Central memory CD8-positive, alpha-beta T cell (primary cell): ENCODE measurements around the gene AXIN1.
"Not testable (repeated sequence)": the region's sequence is repeated elsewhere in the genome, so short reads cannot be mapped to it uniquely, and the experiment has no call there.

ENCODE experiments used
- ATAC-seq: fragments of 150-1000 bp; cut with Tn5 transposase; replicated peaks from 2 replicates; pipeline ENCODE4 v1.10.0; 2022; ENCODE audit warnings: mild to moderate bottlenecking, moderate FRiP score, moderate number of reproducible peaks; ENCODE audit not compliant: poor library complexity, severe bottlenecking; ENCODE audit errors: extremely low read depth
- DNase-seq, 2 donors: peaks; one replicate each; pipeline ENCODE4 v3.0.0; 2021; ENCODE audit warnings: low spot score in 2 of 2
- H3K27ac Mint-ChIP-seq: one replicate; pipeline ENCODE4 v1.8.0; 2022; ENCODE audit warnings: low read depth, mild to moderate bottlenecking, moderate library complexity, mixed read lengths
- H3K27me3 Mint-ChIP-seq: one replicate; pipeline ENCODE4 v1.8.0; 2022; ENCODE audit warnings: mixed read lengths
- H3K36me3 Mint-ChIP-seq: one replicate; pipeline ENCODE4 v1.8.0; 2022; ENCODE audit warnings: mild to moderate bottlenecking, moderate library complexity, mixed read lengths; ENCODE audit not compliant: insufficient read depth
- H3K4me1 Mint-ChIP-seq: one replicate; pipeline ENCODE4 v1.8.0; 2022; ENCODE audit warnings: mixed read lengths
- H3K4me3 Mint-ChIP-seq: one replicate; pipeline ENCODE4 v1.8.0; 2022; ENCODE audit warnings: mild to moderate bottlenecking, moderate library complexity, mixed read lengths
- H3K9me3 Mint-ChIP-seq: one replicate; pipeline ENCODE4 v1.8.0; 2022; ENCODE audit warnings: mixed read lengths

The AXIN1 gene

DNA sequence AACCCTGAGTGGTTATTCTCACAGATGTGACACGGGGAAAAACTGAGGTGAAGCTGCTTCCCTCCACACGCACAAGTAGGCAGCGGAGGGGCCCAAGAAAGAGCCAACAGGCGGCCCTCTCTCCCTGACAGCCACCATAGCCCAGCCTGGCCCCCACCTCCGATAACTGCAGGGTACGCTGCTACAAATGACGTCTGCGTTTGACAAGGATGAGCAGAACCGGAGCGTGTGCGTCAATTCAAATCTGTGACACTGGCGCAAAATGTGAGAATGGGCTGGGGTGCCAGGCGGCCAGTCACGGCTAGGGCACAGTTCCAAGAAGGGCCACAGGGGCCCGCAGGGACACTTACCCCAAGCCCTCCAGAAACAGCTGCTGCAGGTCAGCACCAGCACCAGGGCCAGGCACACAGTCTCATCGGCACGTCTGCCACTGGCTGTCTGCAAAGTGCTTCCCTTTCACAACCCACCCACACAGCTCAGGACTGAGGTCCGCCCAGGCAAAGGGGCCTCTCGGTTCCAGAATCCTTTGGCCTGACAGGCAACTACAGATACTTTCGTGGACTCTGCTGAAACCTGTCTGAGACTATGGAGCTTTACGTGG, 14.4 kb downstream of the AXIN1 start:
- Mint-ChIP-seq H3K36me3 (peaks cover 10% of the 10 kb centered on the region), H3K9me3 (no peaks in the 10 kb centered on the region), H3K4me3 (peak overlapping the region; percentile 59), H3K27me3 (no peaks in the 10 kb centered on the region), H3K4me1 (peaks cover 61% of the 10 kb centered on the region), H3K27ac (no peak overlapping the region)
- DNase-seq, result no peak
- no peak for ATAC-seq

- Mint-ChIP-seq H3K4me3 (no peak overlapping the region), H3K9me3 (no peaks in the 10 kb centered on the region), H3K4me1 (peaks cover 58% of the 10 kb centered on the region), H3K27me3 (no peaks in the 10 kb centered on the region), H3K36me3 (peaks cover 5% of the 10 kb centered on the region), H3K27ac (no peak overlapping the region)
- no peak for ATAC-seq
- no peak for DNase-seq
These were observed 15.1 kb downstream of the AXIN1 start for GRCh38 chr16:337437-337836.

DNA sequence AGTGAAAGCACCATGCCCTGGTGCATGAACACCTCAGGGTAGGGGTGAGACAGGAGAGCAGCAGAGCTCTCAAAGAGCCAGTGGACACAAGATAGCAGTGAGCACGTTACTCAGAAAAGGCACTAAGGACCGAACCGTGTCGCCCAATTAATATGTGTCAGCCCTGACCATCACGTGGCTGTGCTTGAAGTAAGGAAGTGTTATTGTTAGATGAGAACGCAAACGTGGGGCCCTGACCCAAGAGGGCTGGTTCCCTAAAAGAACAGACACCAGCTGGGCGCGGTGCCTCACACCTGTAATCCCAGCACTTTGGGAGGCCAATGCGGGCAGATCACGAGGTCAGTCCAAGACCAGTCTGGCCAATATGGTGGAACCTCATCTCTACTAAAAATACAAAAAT, 16.3 kb downstream of the AXIN1 start:
- Mint-ChIP-seq H3K9me3 (no peaks in the 10 kb centered on the region), H3K4me1 (peaks cover 50% of the 10 kb centered on the region), H3K27me3 (no peaks in the 10 kb centered on the region), H3K36me3 (peaks cover 5% of the 10 kb centered on the region), H3K27ac (no peak overlapping the region), H3K4me3 (no peak overlapping the region)
- ATAC-seq (no peak), DNase-seq (no peak)

DNA sequence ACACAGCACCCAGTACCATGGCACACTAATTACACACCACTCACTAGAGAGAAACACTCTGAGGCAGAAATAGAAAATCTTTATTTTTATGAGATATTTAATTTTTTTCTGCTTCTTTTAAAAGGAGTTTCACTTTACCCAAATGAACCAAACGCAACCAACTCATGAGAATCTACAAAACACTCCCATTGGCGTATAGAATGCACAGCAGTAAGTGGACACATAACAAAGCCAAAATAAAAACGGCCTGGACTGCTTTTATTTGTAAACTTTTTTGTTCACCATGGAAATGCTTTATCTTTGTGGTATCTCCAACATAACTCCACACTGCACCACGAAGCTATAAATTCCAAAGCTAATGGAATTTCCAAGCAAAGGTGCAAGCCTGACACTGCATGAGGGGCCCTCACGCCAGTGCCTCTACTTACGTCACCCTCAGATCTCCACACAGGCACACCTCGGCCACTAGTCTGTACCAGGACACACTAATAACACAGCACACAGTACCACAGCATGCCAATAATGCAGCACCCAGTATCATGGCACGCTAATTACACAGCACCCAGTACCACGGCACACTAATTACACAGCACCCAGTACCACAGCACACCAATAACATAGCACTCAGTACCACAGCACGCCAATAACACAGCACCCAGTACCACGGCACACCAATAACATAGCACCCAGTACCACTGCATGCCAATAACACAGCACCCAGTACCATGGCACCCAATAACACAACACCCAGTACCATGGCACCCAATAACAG, 17.5 kb downstream of the AXIN1 start:
- H3K4me1 Mint-ChIP-seq, result peaks cover 55% of the 10 kb centered on the region
- not testable (repeated sequence) for H3K27me3 Mint-ChIP-seq

GRCh38 chr16:334164-334832, 18.2 kb downstream of the AXIN1 start:
- H3K4me1 Mint-ChIP-seq, result peaks cover 51% of the 10 kb centered on the region
- DNase-seq, ATAC-seq, H3K4me3 Mint-ChIP-seq, H3K27ac Mint-ChIP-seq, H3K9me3 Mint-ChIP-seq, H3K36me3 Mint-ChIP-seq, H3K27me3 Mint-ChIP-seq: not testable (repeated sequence)

More for the DNA sequence above, 17.5 kb downstream of the AXIN1 start:
- DNase-seq, H3K9me3 Mint-ChIP-seq, ATAC-seq, H3K4me3 Mint-ChIP-seq, H3K27ac Mint-ChIP-seq: not testable (repeated sequence)
- peaks cover 12% of the 10 kb centered on the region for H3K36me3 Mint-ChIP-seq

DNA sequence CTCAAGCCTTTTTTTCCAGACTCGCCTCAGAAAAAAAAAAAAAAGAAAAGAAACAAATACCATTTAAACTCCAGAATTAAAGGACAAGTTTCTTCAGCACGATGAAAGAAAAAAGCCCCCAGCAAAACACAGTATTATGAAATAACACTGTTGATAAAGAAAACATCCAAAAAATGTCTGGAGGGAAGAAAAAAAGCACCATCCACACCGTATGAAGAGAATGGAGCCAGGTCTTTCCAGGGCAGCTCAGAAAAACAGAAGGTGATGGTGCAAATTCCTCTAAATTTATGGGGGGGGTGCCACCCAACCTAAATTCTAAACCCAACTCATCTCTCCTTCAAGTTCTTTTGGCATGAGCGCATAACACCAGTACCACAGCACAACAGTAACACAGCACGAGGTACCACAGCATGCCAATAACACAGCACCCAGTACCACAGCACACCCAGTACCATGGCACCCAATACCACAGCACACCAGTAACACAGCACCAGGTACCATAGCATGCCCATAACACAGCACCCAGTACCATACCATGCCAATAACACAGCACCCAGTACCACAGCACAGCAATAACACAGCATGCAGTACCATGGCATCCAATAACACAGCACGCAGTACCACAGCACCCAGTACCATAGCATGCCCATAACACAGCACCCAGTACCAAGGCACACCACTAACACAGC, 19.0 kb downstream of the AXIN1 start:
- peaks cover 9% of the 10 kb centered on the region for H3K36me3 Mint-ChIP-seq
- no peaks in the 10 kb centered on the region for H3K27me3 Mint-ChIP-seq
- DNase-seq (no peak), ATAC-seq (no peak)
- no peak overlapping the region for H3K4me3 Mint-ChIP-seq
- H3K27ac Mint-ChIP-seq, result no peak overlapping the region
- H3K4me1 Mint-ChIP-seq, result peaks cover 46% of the 10 kb centered on the region
- H3K9me3 Mint-ChIP-seq, result no peaks in the 10 kb centered on the region

GRCh38 chr16:331181-331814, 21.2 kb downstream of the AXIN1 start:
- not testable (repeated sequence) for DNase-seq

GRCh38 chr16:330741-331140, 21.8 kb downstream of the AXIN1 start:
- no peak overlapping the region for H3K4me3 Mint-ChIP-seq
- peaks cover 47% of the 10 kb centered on the region for H3K4me1 Mint-ChIP-seq
- no peak for ATAC-seq
- no peaks in the 10 kb centered on the region for H3K27me3 Mint-ChIP-seq
- peaks cover 18% of the 10 kb centered on the region for H3K36me3 Mint-ChIP-seq
- H3K9me3 Mint-ChIP-seq, result no peaks in the 10 kb centered on the region
- DNase-seq, result no peak
- peak overlapping the region; percentile 75 for H3K27ac Mint-ChIP-seq

More at GRCh38 chr16:331181-331814, 21.2 kb downstream of the AXIN1 start:
- not testable (repeated sequence) for H3K4me3 Mint-ChIP-seq, H3K27me3 Mint-ChIP-seq, ATAC-seq, H3K9me3 Mint-ChIP-seq
- Mint-ChIP-seq H3K4me1 (peaks cover 51% of the 10 kb centered on the region), H3K36me3 (peaks cover 17% of the 10 kb centered on the region), H3K27ac (peak overlapping the region; percentile 32)

GRCh38 chr16:325375-326145, 27.0 kb downstream of the AXIN1 start:
- H3K4me3 Mint-ChIP-seq, result peak overlapping the region; percentile 62
- H3K27ac Mint-ChIP-seq, result peak overlapping the region; percentile 84
- ATAC-seq, result no peak
- no peaks in the 10 kb centered on the region for H3K27me3 Mint-ChIP-seq
- H3K9me3 Mint-ChIP-seq, result no peaks in the 10 kb centered on the region
- H3K4me1 Mint-ChIP-seq, result peaks cover 52% of the 10 kb centered on the region
- H3K36me3 Mint-ChIP-seq, result peaks cover 21% of the 10 kb centered on the region
- no peak for DNase-seq

DNA sequence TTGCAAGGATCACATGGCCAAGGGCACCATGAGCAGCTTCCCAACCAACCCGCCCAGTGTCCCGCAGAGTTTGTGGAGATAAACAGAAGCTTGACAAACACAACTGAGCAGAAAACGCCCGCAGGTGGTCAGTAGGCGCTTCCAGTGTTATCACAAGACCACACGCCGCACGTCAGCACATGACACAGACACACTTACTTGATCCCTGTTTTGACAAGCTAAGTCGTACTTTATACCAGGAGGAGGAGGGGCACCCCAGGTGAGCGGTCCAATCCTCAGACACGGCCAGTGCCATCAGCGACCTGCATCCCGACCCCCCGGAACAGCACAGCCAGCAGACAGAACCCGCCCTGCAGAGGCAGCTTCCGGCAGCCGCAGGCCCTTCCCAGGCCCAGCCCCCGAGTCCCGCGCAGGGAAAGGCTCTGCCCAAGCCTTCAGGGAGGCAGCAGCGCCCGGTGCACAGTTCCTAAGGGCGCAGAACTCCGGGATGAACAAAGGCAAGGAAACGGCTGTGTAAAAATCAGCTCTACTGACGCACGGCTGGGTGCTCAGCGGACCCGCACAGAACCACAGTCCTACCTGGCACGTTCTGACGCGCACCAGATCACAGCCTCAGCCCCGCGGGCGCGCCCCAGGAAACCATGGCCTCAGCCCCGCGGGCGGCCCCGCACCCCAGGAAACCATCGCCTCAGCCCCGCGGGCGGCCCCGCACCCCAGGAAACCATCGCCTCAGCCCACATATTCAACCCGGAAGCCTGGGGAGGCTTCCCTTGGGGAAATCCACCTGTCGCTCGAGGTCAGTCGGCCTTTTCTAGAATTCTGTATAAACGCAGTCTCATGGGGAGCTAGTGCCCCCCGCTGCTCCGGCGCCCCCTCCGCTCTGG, 27.8 kb downstream of the AXIN1 start:
- DNase-seq, result peak; percentile 73 to 82
- Mint-ChIP-seq H3K4me3 (peak overlapping the region; percentile 62), H3K27me3 (no peaks in the 10 kb centered on the region), H3K27ac (peak overlapping the region; percentile 84), H3K9me3 (no peaks in the 10 kb centered on the region), H3K4me1 (peaks cover 51% of the 10 kb centered on the region), H3K36me3 (peaks cover 19% of the 10 kb centered on the region)
- ATAC-seq, result peak; percentile 62

DNA sequence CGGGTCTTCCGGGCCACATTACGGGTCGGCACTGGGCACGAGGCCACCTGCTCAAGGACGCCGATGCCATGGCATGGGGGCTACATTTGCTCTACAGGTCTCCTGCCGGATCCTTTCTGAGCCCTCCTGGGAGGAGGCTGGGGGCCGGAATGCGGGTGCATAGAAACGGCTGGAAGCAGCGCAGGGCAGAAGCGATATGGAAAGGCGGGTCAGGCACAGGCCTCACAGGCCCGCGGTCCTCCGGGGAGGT, 28.4 kb downstream of the AXIN1 start:
- ATAC-seq, result no peak
- no peaks in the 10 kb centered on the region for H3K9me3 Mint-ChIP-seq
- no peak for DNase-seq
- peaks cover 24% of the 10 kb centered on the region for H3K36me3 Mint-ChIP-seq
- no peaks in the 10 kb centered on the region for H3K27me3 Mint-ChIP-seq
- peak overlapping the region; percentile 62 for H3K4me3 Mint-ChIP-seq
- peak overlapping the region; percentile 84 for H3K27ac Mint-ChIP-seq
- H3K4me1 Mint-ChIP-seq, result peaks cover 56% of the 10 kb centered on the region
